ENCODE results near the gene ABCA8.

DNA sequence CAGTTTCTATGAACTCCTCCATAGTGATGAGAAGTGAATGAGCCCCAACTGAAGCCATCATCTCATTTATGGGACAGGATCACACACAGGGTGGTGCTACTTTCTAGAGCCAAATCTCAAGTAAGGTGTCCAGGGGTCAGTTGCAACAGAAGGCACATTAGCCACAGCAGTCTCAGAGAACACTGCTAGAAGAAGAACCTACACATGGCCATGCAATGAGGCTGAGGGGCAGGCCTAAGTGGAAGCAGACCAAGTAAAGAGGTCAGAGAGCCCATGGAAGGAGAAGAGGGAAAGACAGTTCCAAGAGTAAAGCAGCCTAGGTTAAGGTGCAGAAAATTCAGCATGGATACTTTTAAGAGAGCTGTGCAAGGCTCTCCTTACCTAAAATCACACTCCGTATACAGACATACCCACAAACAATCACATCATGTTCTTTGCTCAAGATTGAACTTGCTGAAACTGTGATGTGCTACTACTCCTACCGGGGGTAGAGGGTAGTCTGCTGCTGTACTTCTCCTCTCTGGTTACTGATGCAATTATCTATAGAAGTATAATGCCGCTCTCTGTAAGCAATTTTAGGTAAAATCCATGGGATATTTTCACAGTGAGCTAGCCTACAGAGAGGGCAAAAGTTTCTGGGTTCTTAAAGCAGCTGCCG, 1.7 kb downstream of the ABCA8 start:
- TF ChIP-seq SUZ12 (IDR thresholded peaks at IDR 0.05) (no peak), FOXK2 (IDR thresholded peaks at IDR 0.05) (no peak), NFRKB (IDR thresholded peaks at IDR 0.05) (no peak), SP1 (IDR thresholded peaks at IDR 0.05) (no peak), FOXA1 (IDR thresholded peaks at IDR 0.05) (no peak), TARDBP (IDR thresholded peaks at IDR 0.05) (no peak), BHLHE40 (IDR thresholded peaks at IDR 0.05; ENCODE audit: borderline replicate concordance) (no peak), L3MBTL2 (conservative IDR thresholded peaks at IDR 0.05) (no peak), FOXM1 (IDR thresholded peaks at IDR 0.05; ENCODE audit: borderline replicate concordance) (no peak), ARNT (IDR thresholded peaks at IDR 0.05) (no peak), HDGF (IDR thresholded peaks at IDR 0.05; ENCODE audit: borderline replicate concordance) (no peak), ZNF384 (IDR thresholded peaks at IDR 0.05) (no peak), ELF4 (IDR thresholded peaks at IDR 0.05) (no peak)
- TF ChIP-seq, protein P1, sequence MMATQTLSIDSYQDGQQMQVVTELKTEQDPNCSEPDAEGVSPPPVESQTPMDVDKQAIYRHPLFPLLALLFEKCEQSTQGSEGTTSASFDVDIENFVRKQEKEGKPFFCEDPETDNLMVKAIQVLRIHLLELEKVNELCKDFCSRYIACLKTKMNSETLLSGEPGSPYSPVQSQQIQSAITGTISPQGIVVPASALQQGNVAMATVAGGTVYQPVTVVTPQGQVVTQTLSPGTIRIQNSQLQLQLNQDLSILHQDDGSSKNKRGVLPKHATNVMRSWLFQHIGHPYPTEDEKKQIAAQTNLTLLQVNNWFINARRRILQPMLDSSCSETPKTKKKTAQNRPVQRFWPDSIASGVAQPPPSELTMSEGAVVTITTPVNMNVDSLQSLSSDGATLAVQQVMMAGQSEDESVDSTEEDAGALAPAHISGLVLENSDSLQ (IDR thresholded peaks at IDR 0.05), result no peak

Measured in HEK293T (cell line).